ENCODE data around the gene TRIM21.
"Not testable (repeated sequence)": the region's sequence is repeated elsewhere in the genome, so short reads cannot be mapped to it uniquely, and the experiment has no call there.

GRCh38 chr11:4406206-4406605, 12.7 kb upstream of the TRIM21 start:
- TF ChIP-seq POLR2AphosphoS5, POLR2A (IDR thresholded peaks at IDR 0.05): not testable (repeated sequence)
